Measurements from ENCODE around the gene PACS1. TPM values are rescaled to one million over a fixed set of nuclear protein-coding genes. Genes with fewer than 3 reads are reported as not detected.

PACS1 gene
- total and polyA plus RNA-seq, 8 donors = 50.7 to 57.5 (median 54.9) TPM

DNA sequence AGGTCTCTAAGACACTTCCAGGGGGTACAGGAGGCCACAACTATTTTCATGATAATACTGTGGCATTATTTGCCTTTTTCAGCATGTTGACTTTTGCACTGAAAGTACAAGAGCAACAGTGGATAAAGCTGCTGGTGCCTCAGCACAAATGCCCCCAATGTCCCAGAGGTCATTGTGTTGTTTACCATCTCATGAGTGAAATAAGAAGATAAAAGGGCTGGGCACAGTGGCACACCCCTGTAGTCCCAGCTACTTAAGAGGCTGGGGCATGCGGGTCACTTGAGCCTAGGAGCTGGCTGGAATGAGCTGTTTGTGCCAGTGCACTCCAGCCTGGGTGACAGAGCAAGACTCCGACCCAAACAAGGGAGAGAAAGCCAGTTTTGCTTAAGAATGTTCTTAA, 125.8 kb downstream of the PACS1 start:
- intact Hi-C loops (cut with DNase I) = no loop called here
- no peak overlapping the region for H3K27ac ChIP-seq
- H3K9me3 ChIP-seq = peaks cover 0 to 10% of the 10 kb centered on the region in 2 donors
- H3K4me3 ChIP-seq = no peak overlapping the region
- H3K4me1 ChIP-seq = no peaks in the 10 kb centered on the region
- no peak for TF ChIP-seq CTCF (IDR thresholded peaks at IDR 0.05)
- DNase-seq (no peak), ATAC-seq (peak; percentile 91)
- H3K27me3 ChIP-seq = no peaks in the 10 kb centered on the region
- peaks cover 0 to 23% of the 10 kb centered on the region in 2 donors for H3K36me3 ChIP-seq

GRCh38 chr11:66203847-66204246, 133.8 kb downstream of the PACS1 start:
- intact Hi-C loops (cut with DNase I) = no loop called here
- H3K27me3 ChIP-seq = no peaks in the 10 kb centered on the region
- no peak for TF ChIP-seq CTCF (IDR thresholded peaks at IDR 0.05)
- H3K4me1 ChIP-seq = no peaks in the 10 kb centered on the region
- H3K9me3 ChIP-seq = peaks cover 0 to 16% of the 10 kb centered on the region in 2 donors
- no peaks in the 10 kb centered on the region for H3K36me3 ChIP-seq
- H3K4me3 ChIP-seq = no peak overlapping the region
- ATAC-seq (no peak), DNase-seq (no peak)
- H3K27ac ChIP-seq = no peak overlapping the region

DNA sequence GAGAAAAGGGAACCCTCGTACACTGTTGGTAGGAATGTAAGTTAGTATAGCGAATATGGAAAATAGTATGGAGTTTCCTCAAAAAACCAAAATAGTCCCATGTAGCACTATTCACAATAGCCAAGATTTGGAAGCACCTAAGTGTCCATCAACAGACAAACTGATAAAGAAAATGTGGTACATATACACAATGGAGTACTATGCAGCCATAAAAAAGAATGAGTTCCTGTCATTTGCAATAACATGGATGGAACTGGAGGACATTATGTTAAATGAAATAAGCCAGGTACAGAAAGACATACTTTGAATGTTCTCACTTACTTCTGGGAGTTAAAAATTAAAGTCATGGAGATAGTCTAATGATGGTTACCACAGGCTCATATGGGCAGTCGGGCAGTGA, 134.3 kb downstream of the PACS1 start:
- H3K27me3 ChIP-seq = no peaks in the 10 kb centered on the region
- H3K27ac ChIP-seq = no peak overlapping the region
- no peak for DNase-seq
- H3K4me3 ChIP-seq = no peak overlapping the region
- H3K4me1 ChIP-seq = peaks cover 0 to 4% of the 10 kb centered on the region in 2 donors
- H3K36me3 ChIP-seq = no peaks in the 10 kb centered on the region
- H3K9me3 ChIP-seq = peaks cover 0 to 16% of the 10 kb centered on the region in 2 donors
- intact Hi-C loops (cut with DNase I) = no loop called here
- TF ChIP-seq CTCF (IDR thresholded peaks at IDR 0.05) = no peak
- ATAC-seq = no peak

- DNase-seq (no peak), ATAC-seq (no peak)
- Histone ChIP-seq H3K4me1 (peaks cover 0 to 7% of the 10 kb centered on the region in 2 donors), H3K36me3 (peaks cover 0 to 25% of the 10 kb centered on the region in 2 donors), H3K9me3 (no peaks in the 10 kb centered on the region), H3K27me3 (no peaks in the 10 kb centered on the region), H3K27ac (no peak overlapping the region), H3K4me3 (no peak overlapping the region)
- no peak for TF ChIP-seq CTCF (IDR thresholded peaks at IDR 0.05)
- intact Hi-C loops (cut with DNase I) = no loop called here
Measured at GRCh38 chr11:66207816-66208215, 137.7 kb downstream of the PACS1 start.

DNA sequence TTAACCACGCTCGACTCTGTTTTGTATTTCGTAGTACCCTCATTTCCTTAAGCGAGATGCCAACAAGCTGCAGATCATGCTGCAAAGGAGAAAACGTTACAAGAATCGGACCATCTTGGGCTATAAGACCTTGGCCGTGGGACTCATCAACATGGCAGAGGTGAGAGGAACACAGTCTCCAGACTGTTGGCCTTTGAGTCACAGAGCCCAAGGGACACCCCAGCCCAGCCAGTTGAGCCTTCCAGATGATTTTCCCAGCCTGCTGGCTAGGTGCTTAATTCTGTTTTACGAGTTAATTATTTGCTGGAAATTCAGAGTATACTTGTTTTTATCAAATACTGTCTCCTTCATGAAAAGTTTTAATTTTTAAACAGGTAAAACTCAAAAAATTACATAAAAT, 141.0 kb downstream of the PACS1 start:
- DNase-seq = no peak
- ATAC-seq = no peak
- intact Hi-C loops (cut with DNase I) = no loop called here
- H3K27me3 ChIP-seq = no peaks in the 10 kb centered on the region
- H3K4me1 ChIP-seq = peaks cover 0 to 7% of the 10 kb centered on the region in 2 donors
- H3K9me3 ChIP-seq = no peaks in the 10 kb centered on the region
- H3K4me3 ChIP-seq = no peak overlapping the region
- peaks cover 0 to 47% of the 10 kb centered on the region in 2 donors for H3K36me3 ChIP-seq
- H3K27ac ChIP-seq = no peak overlapping the region
- TF ChIP-seq CTCF (IDR thresholded peaks at IDR 0.05) = no peak
